IMR-90 (cell line): ENCODE data around the gene ACSL1. TPM values are rescaled to one million over a fixed set of nuclear protein-coding genes. Genes with fewer than 3 reads are reported as not detected.

Experiments
- ATAC-seq: fragments of 200-7000 bp; cut with Tn5 transposase; 2 replicates; pipeline ENCODE4 v1.9.1; 2020; ENCODE audit warnings: low read depth, mild to moderate bottlenecking, moderate library complexity
- BruUV-seq: library from RNA; stranded (reverse); fragments of 400-500 nt; replicated peaks from 2 replicates; lab custom pipeline; 2021; lab: Mats Ljungman, UMichigan
- CTCF ChIA-PET: fragments of 300-600 bp; formaldehyde crosslinking; extraction: SDS; loops from one replicate; lab custom pipeline; 2021; ENCODE audit warnings: antibody characterized with exemption; lab: Yijun Ruan, JAX
- POLR2A ChIA-PET: fragments of 300-600 bp; sonication (Branson Sonifier 250); formaldehyde crosslinking; loops from one replicate; lab custom pipeline; 2022; ENCODE audit warnings: antibody characterized with exemption; ENCODE audit not compliant: unreplicated experiment; lab: Charles Lee
- DNase-seq: peaks from one replicate; pipeline ENCODE4 v3.0.0; 2013
- H2AFZ ChIP-seq: replicated peaks from 2 replicates; pipeline ENCODE3; 2013; ENCODE audit warnings: low read length, mild to moderate bottlenecking; ENCODE audit not compliant: poor library complexity
- H2AK5ac ChIP-seq: 2 replicates; pipeline ENCODE4 v1.6.1; 2013; ENCODE audit warnings: low read depth, low read length, inconsistent platforms
- H2AK9ac ChIP-seq: replicated peaks from 2 replicates; pipeline ENCODE3; 2013; ENCODE audit warnings: mild to moderate bottlenecking, low read depth, low read length, moderate library complexity; ENCODE audit not compliant: poor library complexity
- H2BK120ac ChIP-seq: 2 replicates; pipeline ENCODE4 v1.6.1; 2013; ENCODE audit warnings: low read depth, low read length, inconsistent platforms
- H2BK15ac ChIP-seq: 3 replicates; pipeline ENCODE4 v1.6.1; 2013; ENCODE audit warnings: low read depth, low read length, inconsistent platforms
- H2BK20ac ChIP-seq: 2 replicates; pipeline ENCODE4 v1.6.1; 2013; ENCODE audit warnings: low read depth, mild to moderate bottlenecking, inconsistent platforms, low read length, moderate library complexity
- H2BK5ac ChIP-seq: 2 replicates; pipeline ENCODE4 v1.6.1; 2013; ENCODE audit warnings: mild to moderate bottlenecking, low read depth, low read length, inconsistent platforms; ENCODE audit not compliant: poor library complexity, severe bottlenecking
- H3K14ac ChIP-seq: replicated peaks from 2 replicates; pipeline ENCODE4 v1.6.1; 2013; ENCODE audit warnings: low read depth, low read length, inconsistent platforms
- H3K18ac ChIP-seq: 2 replicates; pipeline ENCODE4 v1.6.1; 2013; ENCODE audit warnings: low read depth, low read length, control low read depth
- H3K23ac ChIP-seq: 2 replicates; pipeline ENCODE4 v1.6.1; 2013; ENCODE audit warnings: low read depth, low read length, inconsistent platforms
- H3K27ac ChIP-seq: 2 replicates; pipeline ENCODE4 v1.5.1; 2013; ENCODE audit warnings: mild to moderate bottlenecking, control low read depth, low read length; ENCODE audit not compliant: insufficient read depth
- H3K27me3 ChIP-seq: 2 replicates; pipeline ENCODE4 v1.6.1; 2013; ENCODE audit warnings: low read length; ENCODE audit not compliant: control insufficient read depth, insufficient read depth
- H3K36me3 ChIP-seq: 2 replicates; pipeline ENCODE4 v1.6.1; 2013; ENCODE audit warnings: low read length, mixed read lengths; ENCODE audit not compliant: control insufficient read depth, insufficient read depth
- H3K4ac ChIP-seq: 2 replicates; pipeline ENCODE4 v1.6.1; 2013; ENCODE audit warnings: low read depth, low read length, inconsistent platforms
- H3K4me1 ChIP-seq: 2 replicates; pipeline ENCODE4 v1.6.1; 2013; ENCODE audit warnings: low read length, mixed read lengths; ENCODE audit not compliant: control insufficient read depth, insufficient read depth
- H3K4me2 ChIP-seq: 2 replicates; pipeline ENCODE4 v1.6.1; 2013; ENCODE audit warnings: low read depth, mild to moderate bottlenecking, control low read depth, low read length, moderate library complexity
- H3K4me3 ChIP-seq: 2 replicates; pipeline ENCODE4 v1.5.1; 2013; ENCODE audit warnings: low read depth, mild to moderate bottlenecking, control low read depth, low read length, moderate library complexity; ENCODE audit not compliant: insufficient read depth
- H3K56ac ChIP-seq: 2 replicates; pipeline ENCODE4 v1.6.1; 2013; ENCODE audit warnings: low read length, inconsistent platforms; ENCODE audit not compliant: insufficient read depth; ENCODE audit errors: extremely low read depth
- H3K79me1 ChIP-seq, 2 experiments: 2 replicates each; pipeline ENCODE4 v1.6.1; 2013; ENCODE audit warnings: low read length in 2 of 2, inconsistent platforms in 1 of 2, low read depth in 1 of 2
- H3K9ac ChIP-seq: 2 replicates; pipeline ENCODE4 v1.6.1; 2013; ENCODE audit warnings: low read depth, low read length, control low read depth
- H3K9me1 ChIP-seq: 2 replicates; pipeline ENCODE4 v1.6.1; 2013; ENCODE audit warnings: low read length, inconsistent platforms; ENCODE audit not compliant: insufficient read depth
- H3K9me3 ChIP-seq: 2 replicates; pipeline ENCODE4 v1.6.1; 2013; ENCODE audit warnings: low read length; ENCODE audit not compliant: control insufficient read depth, insufficient read depth
- H4K20me1 ChIP-seq: 2 replicates; pipeline ENCODE4 v1.6.1; 2013; ENCODE audit warnings: low read length, inconsistent platforms; ENCODE audit not compliant: insufficient read depth
- H4K5ac ChIP-seq: 2 replicates; pipeline ENCODE4 v1.6.1; 2013; ENCODE audit warnings: mild to moderate bottlenecking, low read depth, low read length, control low read depth
- H4K8ac ChIP-seq, 2 experiments: 2 replicates each; pipeline ENCODE4 v1.6.1; 2013; ENCODE audit warnings: low read depth in 2 of 2, low read length in 2 of 2, control low read depth in 1 of 2, inconsistent platforms in 1 of 2
- H4K91ac ChIP-seq: 2 replicates; pipeline ENCODE4 v1.6.1; 2013; ENCODE audit warnings: low read depth, low read length, inconsistent platforms; ENCODE audit not compliant: insufficient read depth
- CEBPB ChIP-seq: IDR thresholded peaks from 2 replicates; pipeline ENCODE4 v1.6.1; 2012; ENCODE audit warnings: low read depth, low read length, improper control_type of control experiment
- CTCF ChIP-seq: conservative IDR thresholded peaks from 2 replicates; pipeline ENCODE4 v1.5.1; 2012; ENCODE audit warnings: mild to moderate bottlenecking, low read depth, low read length, improper control_type of control experiment
- FOS ChIP-seq: fragments of 150-350 bp; IDR thresholded peaks from 2 replicates; pipeline ENCODE4 v1.6.1; 2016; ENCODE audit warnings: low read depth, low read length
- MAFK ChIP-seq: IDR thresholded peaks from 2 replicates; pipeline ENCODE4 v1.6.1; 2012; ENCODE audit warnings: low read depth, low read length, improper control_type of control experiment
- MXI1 ChIP-seq: IDR thresholded peaks from 2 replicates; pipeline ENCODE4 v1.6.1; 2012; ENCODE audit warnings: low read depth, mild to moderate bottlenecking, low read length, moderate library complexity, borderline replicate concordance
- NFE2L2 ChIP-seq: fragments of 150-350 bp; IDR thresholded peaks from 2 replicates; pipeline ENCODE4 v1.6.1; 2016; ENCODE audit warnings: low read depth, mild to moderate bottlenecking, low read length
- RAD21 ChIP-seq: IDR thresholded peaks from 2 replicates; pipeline ENCODE4 v1.6.1; 2012; ENCODE audit warnings: low read length, improper control_type of control experiment
- RCOR1 ChIP-seq: IDR thresholded peaks from 2 replicates; pipeline ENCODE4 v1.6.1; 2012; ENCODE audit warnings: mild to moderate bottlenecking, low read length, improper control_type of control experiment; ENCODE audit not compliant: insufficient replicate concordance
- SMC3 ChIP-seq: fragments of 150-350 bp; IDR thresholded peaks from 2 replicates; pipeline ENCODE4 v1.6.1; 2016; ENCODE audit warnings: low read depth, mild to moderate bottlenecking, antibody characterized with exemption, low read length, moderate library complexity
- WGBS, 2 experiments: methylation state at CpG; one replicate each; pipeline versions ENCODE4 v1.1.5 to v1.1.7; 2013; ENCODE audit warnings: missing lambda C conversion rate in 2 of 2; ENCODE audit not compliant: insufficient read length in 1 of 2; ENCODE audit errors: extremely low coverage in 2 of 2; 5-methylcytosine and 5-hydroxymethylcytosine counted together
- dilution Hi-C: fragments of 300-500 bp; cut with HindIII; formaldehyde crosslinking; loops from one replicate; pipeline ENCODE4 v1.14.3; 2018; ENCODE audit warnings: low sequenced_read_pairs; ENCODE audit not compliant: unreplicated experiment
- in situ Hi-C: fragments of 300-500 bp; cut with MboI; formaldehyde crosslinking; loops from 3 replicates; pipeline ENCODE4 v1.14.3; 2019; ENCODE audit warnings: low sequenced_read_pairs, inconsistent platforms, mixed read lengths
- intact Hi-C: fragments of 100-400 bp; cut with micrococcal nuclease; formaldehyde crosslinking; loops from 2 replicates; pipeline ENCODE4 v1.10.0; 2022
- polyA plus RNA-seq, 3 experiments: library from polyadenylated mRNA; depleted of rRNA; stranded (reverse); fragments of >200 nt; gene quantifications; 2 replicates each; pipeline ENCODE4 v1.2.3, GENCODE V29; 2012; ENCODE audit warnings: low replicate concordance in 1 of 3
- total RNA-seq: library from RNA; depleted of rRNA; stranded (reverse); fragments of >200 nt; gene quantifications from 2 replicates; pipeline ENCODE4 v1.2.3, GENCODE V29; 2012

ACSL1 gene
- total and polyA plus RNA-seq, 2 of the 4 experiments (the other 2 are of a cell fraction) = 14.4 to 26.0 TPM

GRCh38 chr4:184756399-184756798 lies 69.4 kb downstream of the ACSL1 start:
- in situ Hi-C loops = no loop called here
- Histone ChIP-seq H2AFZ (no peak overlapping the region), H3K27me3 (no peaks in the 10 kb centered on the region), H3K4me2 (no peak overlapping the region), H3K36me3 (peaks cover 9% of the 10 kb centered on the region), H3K27ac (no peak overlapping the region), H3K4me3 (no peak overlapping the region), H3K4me1 (peaks cover 4% of the 10 kb centered on the region; the same call in 1 of the 2 replicates), H4K5ac (no peak overlapping the region), H3K9me3 (no peaks in the 10 kb centered on the region), H2BK20ac (no peak overlapping the region), H4K91ac (no peak overlapping the region), H2BK5ac (no peak overlapping the region), H3K23ac (no peak overlapping the region), H2AK5ac (no peak overlapping the region), H3K9ac (no peak overlapping the region), H3K56ac (no peak overlapping the region), H4K8ac (no peak overlapping the region), H3K9me1 (no peaks in the 10 kb centered on the region), H2BK15ac (no peak overlapping the region), H3K79me1 (no peaks in the 10 kb centered on the region), H2BK120ac (no peak overlapping the region), H3K18ac (no peak overlapping the region), H3K4ac (no peak overlapping the region), H2AK9ac (no peak overlapping the region), H4K20me1 (no peaks in the 10 kb centered on the region), H3K14ac (no peak overlapping the region)
- WGBS, 2 experiments = 100% methylated on average over 2 of the region's 6 CpGs; no CpG with 5 or more reads in 1 of the 2 experiments
- ATAC-seq = 0 out of 2 replicates have a peak, but pooled peaks have one; percentile 24
- intact Hi-C loops = no loop called here
- BruUV-seq = no TSS peak
- POLR2A ChIA-PET = no interaction called here
- dilution Hi-C loops = no loop called here
- CTCF ChIA-PET = no interaction called here
- DNase-seq = peak; percentile 47
- TF ChIP-seq NFE2L2 (no peak), FOS (no peak), SMC3 (no peak), MAFK (no peak), CEBPB (peak; percentile 21; the same call in 1 of the 2 replicates), RCOR1 (no peak), RAD21 (no peak), MXI1 (no peak), CTCF (no peak)
